ENCODE measurements around the gene RHOD. TPM values are rescaled to one million over a fixed set of nuclear protein-coding genes. Genes with fewer than 3 reads are reported as not detected.

RHOD gene
- total RNA-seq, 4 donors from 2014 or later, result 9.4 to 23.6 (median 10.4) TPM

- intact Hi-C loops (cut with DNase I; ENCODE audit: low total_unique reads), result no loop called here
- TF ChIP-seq CTCF (IDR thresholded peaks at IDR 0.05) (no peak), POLR2A (IDR thresholded peaks at IDR 0.05) (no peak)
- Histone ChIP-seq H3K9me3 (no peaks in the 10 kb centered on the region), H3K27me3 (no peaks in the 10 kb centered on the region), H3K27ac (no peak overlapping the region), H3K4me1 (peaks cover 0 to 4% of the 10 kb centered on the region in 2 donors), H3K4me3 (no peak overlapping the region), H3K36me3 (no peaks in the 10 kb centered on the region)
- DNase-seq, result no peak
These were observed 57.7 kb downstream of the RHOD start for GRCh38 chr11:67114275-67114896.

DNA sequence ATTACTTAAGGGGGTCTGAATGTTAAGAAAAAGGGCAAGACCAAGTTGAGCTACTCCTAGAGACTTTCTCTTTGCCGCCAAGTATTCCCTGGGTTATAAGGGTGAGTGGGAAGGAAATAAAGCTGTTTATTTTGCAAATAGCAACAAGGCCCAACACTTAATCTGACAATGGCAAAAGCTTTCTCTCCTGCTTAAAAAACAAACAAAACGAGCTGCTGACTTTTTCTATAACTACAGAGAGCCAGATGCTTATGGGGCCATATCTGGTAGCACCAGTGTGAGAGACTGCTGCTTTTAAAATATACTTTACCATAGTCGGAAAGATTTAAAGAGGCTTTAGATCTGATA is 60.1 kb downstream of the RHOD start:
- Histone ChIP-seq H3K4me3 (no peak overlapping the region), H3K27ac (peak overlapping the region; percentile 95 to 99), H3K4me1 (peaks cover 0 to 4% of the 10 kb centered on the region in 2 donors), H3K27me3 (no peaks in the 10 kb centered on the region), H3K9me3 (no peaks in the 10 kb centered on the region), H3K36me3 (no peaks in the 10 kb centered on the region)
- no peak for TF ChIP-seq CTCF (IDR thresholded peaks at IDR 0.05)
- intact Hi-C loops (cut with DNase I; ENCODE audit: low total_unique reads), result no loop called here
- no peak for DNase-seq

DNA sequence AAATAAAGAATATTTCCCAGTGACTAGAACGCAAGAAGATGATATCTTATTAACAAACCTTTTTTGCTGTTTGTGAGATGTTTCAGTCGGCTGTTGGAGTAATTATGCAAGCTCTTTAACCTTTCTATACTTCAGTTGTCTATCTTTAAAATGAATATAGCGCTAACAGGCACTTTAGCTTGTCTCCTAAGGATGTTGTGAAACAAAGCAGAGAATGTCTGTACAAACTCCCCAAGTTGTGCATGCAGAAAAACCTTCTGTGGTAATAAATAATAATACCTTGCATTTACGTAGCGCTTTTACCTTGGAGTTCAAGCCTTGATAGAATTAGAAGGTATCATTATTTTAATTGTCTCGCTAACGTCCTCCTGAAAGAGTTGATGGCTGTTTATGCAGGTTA is 60.5 kb downstream of the RHOD start:
- no peak overlapping the region for H3K4me3 ChIP-seq
- H3K27ac ChIP-seq, result peak overlapping the region; percentile 95 to 99
- TF ChIP-seq CTCF (IDR thresholded peaks at IDR 0.05) (no peak), POLR2A (IDR thresholded peaks at IDR 0.05) (no peak)
- H3K9me3 ChIP-seq, result no peaks in the 10 kb centered on the region
- H3K27me3 ChIP-seq, result no peaks in the 10 kb centered on the region
- peaks cover 0 to 4% of the 10 kb centered on the region in 2 donors for H3K4me1 ChIP-seq
- H3K36me3 ChIP-seq, result no peaks in the 10 kb centered on the region
- intact Hi-C loops (cut with DNase I; ENCODE audit: low total_unique reads), result no loop called here
- no peak for DNase-seq

GRCh38 chr11:67117672-67118180 is 61.1 kb downstream of the RHOD start:
- Histone ChIP-seq H3K9me3 (no peaks in the 10 kb centered on the region), H3K36me3 (no peaks in the 10 kb centered on the region), H3K27me3 (no peaks in the 10 kb centered on the region), H3K27ac (peak overlapping the region; percentile 95 to 99), H3K4me3 (peak overlapping the region in 1 of 2 donors; percentile 65), H3K4me1 (peaks cover 0 to 4% of the 10 kb centered on the region in 2 donors)
- intact Hi-C loops (cut with DNase I; ENCODE audit: low total_unique reads), result no loop called here
- DNase-seq, result peak; percentile 36 to 41
- TF ChIP-seq CTCF (IDR thresholded peaks at IDR 0.05) (no peak), POLR2A (IDR thresholded peaks at IDR 0.05) (peak in 1 of 2 donors; percentile 9)

- Histone ChIP-seq H3K36me3 (no peaks in the 10 kb centered on the region), H3K4me1 (peaks cover 0 to 4% of the 10 kb centered on the region in 2 donors), H3K4me3 (peak overlapping the region; percentile 36 to 65), H3K9me3 (no peaks in the 10 kb centered on the region), H3K27ac (peak overlapping the region; percentile 95 to 99), H3K27me3 (no peaks in the 10 kb centered on the region)
- intact Hi-C loops (cut with DNase I; ENCODE audit: low total_unique reads), result no loop called here
- TF ChIP-seq CTCF (IDR thresholded peaks at IDR 0.05), result no peak
- TF ChIP-seq POLR2A (IDR thresholded peaks at IDR 0.05), result no peak
- peak; percentile 51 for DNase-seq
These were observed 61.6 kb downstream of the RHOD start for GRCh38 chr11:67118181-67118766.

Measured in uterus (tissue), 4 donors.